ENCODE results near the gene C1orf159.

C1orf159 gene

DNA sequence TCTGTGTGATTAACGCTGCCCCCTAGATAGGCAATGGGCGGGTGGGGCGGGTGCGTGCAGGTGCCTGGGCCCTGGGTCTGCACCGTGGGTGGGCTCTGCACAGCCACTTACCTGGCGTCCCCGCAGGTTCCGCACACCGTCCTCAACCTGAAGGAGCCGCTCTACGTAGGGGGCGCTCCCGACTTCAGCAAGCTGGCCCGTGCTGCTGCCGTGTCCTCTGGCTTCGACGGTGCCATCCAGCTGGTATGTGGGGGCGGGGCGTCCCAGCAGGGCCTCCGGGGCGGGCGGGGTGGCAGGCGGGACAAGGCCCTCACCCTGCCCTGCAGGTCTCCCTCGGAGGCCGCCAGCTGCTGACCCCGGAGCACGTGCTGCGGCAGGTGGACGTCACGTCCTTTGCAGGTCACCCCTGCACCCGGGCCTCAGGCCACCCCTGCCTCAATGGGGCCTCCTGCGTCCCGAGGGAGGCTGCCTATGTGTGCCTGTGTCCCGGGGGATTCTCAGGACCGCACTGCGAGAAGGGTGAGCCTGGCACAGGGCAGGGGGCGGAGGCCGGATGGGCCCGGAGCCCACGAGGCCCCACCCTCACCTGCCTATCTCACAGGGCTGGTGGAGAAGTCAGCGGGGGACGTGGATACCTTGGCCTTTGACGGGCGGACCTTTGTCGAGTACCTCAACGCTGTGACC lies 64.6 kb downstream of the C1orf159 start:
- Histone ChIP-seq H3K4me1 (ENCODE audit: insufficient read depth, poor library complexity, severe bottlenecking) (no peaks in the 10 kb centered on the region), H3K36me3 (ENCODE audit: low read depth) (peaks cover 72% of the 10 kb centered on the region), H3K27ac (ENCODE audit: poor library complexity, severe bottlenecking) (no peak overlapping the region), H3K4me3 (ENCODE audit: severe bottlenecking) (no peak overlapping the region), H3K27me3 (ENCODE audit: insufficient read depth, poor library complexity, severe bottlenecking) (no peaks in the 10 kb centered on the region), H3K9me3 (ENCODE audit: severe bottlenecking) (no peaks in the 10 kb centered on the region)
- ATAC-seq (ENCODE audit: low read depth), result no peak
- DNase-seq (ENCODE audit: low spot score), result no peak
- TF ChIP-seq, protein P1, sequence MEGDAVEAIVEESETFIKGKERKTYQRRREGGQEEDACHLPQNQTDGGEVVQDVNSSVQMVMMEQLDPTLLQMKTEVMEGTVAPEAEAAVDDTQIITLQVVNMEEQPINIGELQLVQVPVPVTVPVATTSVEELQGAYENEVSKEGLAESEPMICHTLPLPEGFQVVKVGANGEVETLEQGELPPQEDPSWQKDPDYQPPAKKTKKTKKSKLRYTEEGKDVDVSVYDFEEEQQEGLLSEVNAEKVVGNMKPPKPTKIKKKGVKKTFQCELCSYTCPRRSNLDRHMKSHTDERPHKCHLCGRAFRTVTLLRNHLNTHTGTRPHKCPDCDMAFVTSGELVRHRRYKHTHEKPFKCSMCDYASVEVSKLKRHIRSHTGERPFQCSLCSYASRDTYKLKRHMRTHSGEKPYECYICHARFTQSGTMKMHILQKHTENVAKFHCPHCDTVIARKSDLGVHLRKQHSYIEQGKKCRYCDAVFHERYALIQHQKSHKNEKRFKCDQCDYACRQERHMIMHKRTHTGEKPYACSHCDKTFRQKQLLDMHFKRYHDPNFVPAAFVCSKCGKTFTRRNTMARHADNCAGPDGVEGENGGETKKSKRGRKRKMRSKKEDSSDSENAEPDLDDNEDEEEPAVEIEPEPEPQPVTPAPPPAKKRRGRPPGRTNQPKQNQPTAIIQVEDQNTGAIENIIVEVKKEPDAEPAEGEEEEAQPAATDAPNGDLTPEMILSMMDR (IDR thresholded peaks at IDR 0.05; ENCODE audit: poor library complexity, severe bottlenecking), result no peak

DNA sequence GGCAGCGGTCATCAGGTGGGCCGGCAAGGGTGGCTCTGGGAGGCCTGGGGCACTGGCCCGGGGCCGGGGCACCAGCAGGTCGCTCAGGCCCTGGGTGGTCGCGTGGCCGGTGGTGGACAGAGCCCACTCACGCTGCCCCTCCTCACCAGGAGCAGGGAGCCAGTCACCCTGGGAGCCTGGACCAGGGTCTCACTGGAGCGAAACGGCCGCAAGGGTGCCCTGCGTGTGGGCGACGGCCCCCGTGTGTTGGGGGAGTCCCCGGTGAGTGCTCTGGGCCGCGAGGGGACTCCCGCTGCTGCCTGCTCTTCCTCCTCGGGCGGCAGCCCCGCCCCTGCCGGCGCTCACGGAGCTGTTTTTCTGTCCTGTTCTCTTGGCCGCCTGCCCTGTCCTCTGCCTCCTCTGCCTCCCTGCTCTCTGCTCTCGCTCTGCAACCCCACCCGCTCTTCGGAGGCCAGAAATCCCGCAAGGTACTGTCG lies 65.3 kb downstream of the C1orf159 start:
- Histone ChIP-seq H3K36me3 (ENCODE audit: low read depth) (peaks cover 79% of the 10 kb centered on the region), H3K4me1 (ENCODE audit: insufficient read depth, poor library complexity, severe bottlenecking) (no peaks in the 10 kb centered on the region), H3K27ac (ENCODE audit: poor library complexity, severe bottlenecking) (no peak overlapping the region), H3K4me3 (ENCODE audit: severe bottlenecking) (no peak overlapping the region), H3K27me3 (ENCODE audit: insufficient read depth, poor library complexity, severe bottlenecking) (no peaks in the 10 kb centered on the region), H3K9me3 (ENCODE audit: severe bottlenecking) (no peaks in the 10 kb centered on the region)
- ATAC-seq (ENCODE audit: low read depth) (no peak), DNase-seq (ENCODE audit: low spot score) (no peak)
- TF ChIP-seq, protein P1 (IDR thresholded peaks at IDR 0.05; ENCODE audit: poor library complexity, severe bottlenecking), result no peak

DNA sequence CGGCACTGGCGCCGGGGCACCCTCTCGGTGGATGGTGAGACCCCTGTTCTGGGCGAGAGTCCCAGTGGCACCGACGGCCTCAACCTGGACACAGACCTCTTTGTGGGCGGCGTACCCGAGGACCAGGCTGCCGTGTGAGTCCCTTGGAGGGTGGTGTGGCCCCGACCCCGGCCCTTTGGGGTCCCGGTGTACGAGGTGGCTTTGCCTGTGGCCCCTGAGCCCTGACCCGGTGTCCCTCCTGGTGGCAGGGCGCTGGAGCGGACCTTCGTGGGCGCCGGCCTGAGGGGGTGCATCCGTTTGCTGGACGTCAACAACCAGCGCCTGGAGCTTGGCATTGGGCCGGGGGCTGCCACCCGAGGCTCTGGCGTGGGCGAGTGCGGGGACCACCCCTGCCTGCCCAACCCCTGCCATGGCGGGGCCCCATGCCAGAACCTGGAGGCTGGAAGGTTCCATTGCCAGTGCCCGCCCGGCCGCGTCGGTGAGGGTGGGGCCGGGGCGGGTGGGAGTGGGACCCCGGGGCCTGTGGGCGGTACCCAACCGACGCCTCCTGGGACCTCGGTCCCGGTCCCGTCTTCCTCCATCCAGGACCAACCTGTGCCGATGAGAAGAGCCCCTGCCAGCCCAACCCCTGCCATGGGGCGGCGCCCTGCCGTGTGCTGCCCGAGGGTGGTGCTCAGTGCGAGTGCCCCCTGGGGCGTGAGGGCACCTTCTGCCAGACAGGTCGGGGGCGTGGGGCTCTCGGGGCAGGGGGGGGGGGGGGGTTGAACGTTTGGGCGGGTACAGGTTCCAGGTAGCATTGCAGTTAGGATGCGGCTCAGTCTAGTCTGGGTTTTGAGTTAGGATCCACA lies 66.3 kb downstream of the C1orf159 start:
- peaks cover 83% of the 10 kb centered on the region for H3K36me3 ChIP-seq (ENCODE audit: low read depth)
- no peak for ATAC-seq (ENCODE audit: low read depth)

DNA sequence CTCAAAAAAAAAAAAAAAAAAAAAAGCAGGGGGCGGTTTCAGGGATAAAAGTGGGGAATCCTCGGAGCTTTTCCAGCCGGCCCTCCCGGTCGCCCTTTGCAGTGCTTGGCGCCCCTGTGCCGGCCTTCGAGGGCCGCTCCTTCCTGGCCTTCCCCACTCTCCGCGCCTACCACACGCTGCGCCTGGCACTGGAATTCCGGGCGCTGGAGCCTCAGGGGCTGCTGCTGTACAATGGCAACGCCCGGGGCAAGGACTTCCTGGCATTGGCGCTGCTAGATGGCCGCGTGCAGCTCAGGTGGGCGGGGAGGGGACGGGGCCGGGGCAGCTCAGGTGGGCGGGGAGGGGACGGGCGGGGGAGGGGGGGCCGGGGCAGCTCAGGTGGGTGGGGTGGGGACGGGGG lies 67.1 kb downstream of the C1orf159 start:
- no peak for DNase-seq (ENCODE audit: low spot score)
- no peaks in the 10 kb centered on the region for H3K4me1 ChIP-seq (ENCODE audit: insufficient read depth, poor library complexity, severe bottlenecking)

More for the DNA sequence above, 66.3 kb downstream of the C1orf159 start:
- Histone ChIP-seq H3K27me3 (ENCODE audit: insufficient read depth, poor library complexity, severe bottlenecking) (no peaks in the 10 kb centered on the region), H3K9me3 (ENCODE audit: severe bottlenecking) (no peaks in the 10 kb centered on the region), H3K4me3 (ENCODE audit: severe bottlenecking) (no peak overlapping the region), H3K27ac (ENCODE audit: poor library complexity, severe bottlenecking) (no peak overlapping the region), H3K4me1 (ENCODE audit: insufficient read depth, poor library complexity, severe bottlenecking) (no peaks in the 10 kb centered on the region)
- TF ChIP-seq, protein P1 (IDR thresholded peaks at IDR 0.05; ENCODE audit: poor library complexity, severe bottlenecking), result no peak
- no peak for DNase-seq (ENCODE audit: low spot score)

More for the DNA sequence above, 67.1 kb downstream of the C1orf159 start:
- Histone ChIP-seq H3K9me3 (ENCODE audit: severe bottlenecking) (no peaks in the 10 kb centered on the region), H3K27ac (ENCODE audit: poor library complexity, severe bottlenecking) (no peak overlapping the region), H3K4me3 (ENCODE audit: severe bottlenecking) (no peak overlapping the region), H3K27me3 (ENCODE audit: insufficient read depth, poor library complexity, severe bottlenecking) (no peaks in the 10 kb centered on the region), H3K36me3 (ENCODE audit: low read depth) (peaks cover 83% of the 10 kb centered on the region)
- ATAC-seq (ENCODE audit: low read depth), result no peak
- TF ChIP-seq, protein P1 (IDR thresholded peaks at IDR 0.05; ENCODE audit: poor library complexity, severe bottlenecking), result no peak
